ENCODE data around the gene FAM163B. TPM values are rescaled to one million over a fixed set of nuclear protein-coding genes. Genes with fewer than 3 reads are reported as not detected.

The FAM163B gene
- total RNA-seq, 1 experiment from 2014 or later: not detected

GRCh38 chr9:133641861-133642595 lies 32.8 kb upstream of the FAM163B start:
- Histone ChIP-seq H3K36me3 (no peaks in the 10 kb centered on the region), H3K9me3 (no peaks in the 10 kb centered on the region), H3K27me3 (no peaks in the 10 kb centered on the region), H3K4me3 (no peak overlapping the region)
- no peak for DNase-seq

GRCh38 chr9:133641396-133641655 lies 32.1 kb upstream of the FAM163B start:
- DNase-seq: no peak
- no peak overlapping the region for H3K4me3 ChIP-seq
- no peaks in the 10 kb centered on the region for H3K27me3 ChIP-seq

GRCh38 chr9:133640580-133641395 lies 31.6 kb upstream of the FAM163B start:
- DNase-seq: no peak
- H3K36me3 ChIP-seq: no peaks in the 10 kb centered on the region
- no peaks in the 10 kb centered on the region for H3K27me3 ChIP-seq
- H3K9me3 ChIP-seq: no peaks in the 10 kb centered on the region
- H3K4me3 ChIP-seq: no peak overlapping the region

More at GRCh38 chr9:133641396-133641655, 32.1 kb upstream of the FAM163B start:
- H3K9me3 ChIP-seq: no peaks in the 10 kb centered on the region
- no peaks in the 10 kb centered on the region for H3K36me3 ChIP-seq

DNA sequence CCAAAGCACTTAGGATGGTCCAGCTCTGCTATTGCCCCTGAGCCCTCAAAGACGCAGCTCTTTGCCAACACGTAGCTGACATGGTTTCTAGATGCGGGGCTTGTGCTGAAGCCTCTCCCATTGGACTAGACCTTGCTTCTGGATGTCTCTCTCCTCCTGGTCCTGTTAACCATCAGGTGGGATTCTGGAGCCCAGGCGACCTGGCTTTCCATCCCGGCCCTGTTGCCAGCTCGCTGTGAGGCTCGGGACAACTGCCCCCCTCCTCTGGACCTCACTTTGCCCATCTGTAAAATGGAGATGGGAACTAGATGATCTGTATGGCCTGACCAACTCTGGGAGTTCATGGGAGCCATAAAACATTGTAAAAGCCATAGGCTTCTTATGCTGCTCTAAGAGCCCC lies 31.0 kb upstream of the FAM163B start:
- no peaks in the 10 kb centered on the region for H3K9me3 ChIP-seq
- DNase-seq: no peak
- no peaks in the 10 kb centered on the region for H3K27me3 ChIP-seq
- H3K4me3 ChIP-seq: no peak overlapping the region
- no peaks in the 10 kb centered on the region for H3K36me3 ChIP-seq

DNA sequence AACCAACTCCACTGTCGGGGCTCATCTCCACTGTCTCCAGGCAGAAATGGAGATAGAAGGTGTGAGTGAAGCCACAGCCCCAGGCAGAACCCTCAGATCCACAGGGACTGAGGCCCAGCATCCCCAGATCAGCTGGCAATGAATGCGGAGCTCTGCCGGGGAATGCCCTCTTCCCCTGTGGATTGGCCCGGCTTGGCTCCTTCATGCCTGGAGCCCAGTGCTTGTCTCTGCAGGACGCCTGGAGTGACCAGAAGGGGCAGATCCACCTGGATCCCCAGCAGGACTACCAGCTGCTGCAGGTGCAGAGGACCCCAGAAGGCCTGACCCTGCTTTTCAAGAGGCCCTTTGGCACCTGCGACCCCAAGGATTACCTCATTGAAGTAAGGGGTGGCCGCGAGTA lies 30.4 kb upstream of the FAM163B start:
- no peak overlapping the region for H3K4me3 ChIP-seq
- no peaks in the 10 kb centered on the region for H3K36me3 ChIP-seq
- H3K27me3 ChIP-seq: no peaks in the 10 kb centered on the region
- no peak for DNase-seq
- no peaks in the 10 kb centered on the region for H3K9me3 ChIP-seq

GRCh38 chr9:133638711-133639110 lies 29.5 kb upstream of the FAM163B start:
- no peaks in the 10 kb centered on the region for H3K36me3 ChIP-seq
- H3K9me3 ChIP-seq: no peaks in the 10 kb centered on the region
- H3K27me3 ChIP-seq: no peaks in the 10 kb centered on the region
- no peak overlapping the region for H3K4me3 ChIP-seq
- no peak for DNase-seq

GRCh38 chr9:133638076-133638475 lies 28.9 kb upstream of the FAM163B start:
- Histone ChIP-seq H3K36me3 (no peaks in the 10 kb centered on the region), H3K4me3 (no peak overlapping the region), H3K9me3 (no peaks in the 10 kb centered on the region), H3K27me3 (no peaks in the 10 kb centered on the region)
- DNase-seq: no peak

GRCh38 chr9:133637451-133638055 lies 28.4 kb upstream of the FAM163B start:
- no peak for DNase-seq
- H3K9me3 ChIP-seq: no peaks in the 10 kb centered on the region
- no peak overlapping the region for H3K4me3 ChIP-seq
- H3K36me3 ChIP-seq: no peaks in the 10 kb centered on the region
- H3K27me3 ChIP-seq: no peaks in the 10 kb centered on the region

GRCh38 chr9:133636902-133637301 lies 27.7 kb upstream of the FAM163B start:
- H3K4me3 ChIP-seq: no peak overlapping the region
- H3K27me3 ChIP-seq: no peaks in the 10 kb centered on the region
- H3K36me3 ChIP-seq: no peaks in the 10 kb centered on the region
- H3K9me3 ChIP-seq: no peaks in the 10 kb centered on the region
- no peak for DNase-seq

DNA sequence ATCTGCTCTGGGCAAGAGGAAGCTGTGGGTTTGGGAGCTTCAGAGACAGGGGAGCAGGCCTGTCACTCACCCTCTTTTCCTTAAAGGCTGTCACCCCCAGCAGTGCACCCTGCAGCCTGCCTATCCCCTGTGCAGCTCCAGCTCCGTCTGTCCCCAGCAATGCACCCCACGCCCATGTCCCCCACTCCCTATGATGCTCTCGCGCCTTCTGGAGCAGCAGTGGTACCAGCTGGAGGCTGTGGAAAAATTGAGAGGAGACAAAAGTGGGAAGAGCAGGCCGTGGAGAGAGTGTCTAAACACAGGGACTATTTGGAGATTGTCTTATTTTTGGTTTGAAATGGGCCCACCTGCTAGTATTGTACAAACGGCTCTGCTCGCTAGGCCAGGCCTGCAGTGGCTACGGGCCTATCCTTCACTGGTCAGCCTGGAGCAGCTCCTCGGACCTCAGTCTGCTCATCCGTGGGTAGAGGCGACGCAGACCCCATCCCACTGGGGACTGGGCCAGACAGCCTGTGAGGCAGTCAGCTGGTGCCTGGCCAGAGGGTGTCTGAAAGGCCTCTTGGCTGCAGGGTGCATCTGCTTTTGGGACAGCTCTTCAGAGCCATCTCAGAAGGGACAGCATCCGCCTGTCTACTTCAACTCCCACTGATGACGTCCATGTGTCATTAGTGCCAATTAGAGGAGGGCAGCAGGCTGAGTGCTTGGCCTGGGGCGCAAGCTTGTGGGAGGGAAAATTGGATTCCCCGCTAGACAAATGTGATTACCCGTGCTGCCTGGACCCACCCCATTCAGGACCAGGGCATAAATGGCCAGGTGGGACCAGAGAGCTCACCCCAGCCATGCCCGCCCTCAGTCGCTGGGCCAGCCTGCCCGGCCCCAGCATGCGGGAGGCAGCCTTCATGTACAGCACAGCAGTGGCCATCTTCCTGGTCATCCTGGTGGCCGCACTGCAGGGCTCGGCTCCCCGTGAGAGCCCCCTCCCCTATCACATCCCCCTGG lies 26.6 kb upstream of the FAM163B start, which contains the start of gene DBH:
Gene DBH (plus strand): TSS at position 831 of the 999 bp plus-strand sequence. CDS start 9 bp downstream, at position 840.
- H3K9me3 ChIP-seq: no peaks in the 10 kb centered on the region
- no peak within 1 kb of the TSS for H3K4me3 ChIP-seq
- no peak for DNase-seq
- no peaks in the 10 kb centered on the region for H3K27me3 ChIP-seq
- no peaks in the 10 kb centered on the region for H3K36me3 ChIP-seq

DNA sequence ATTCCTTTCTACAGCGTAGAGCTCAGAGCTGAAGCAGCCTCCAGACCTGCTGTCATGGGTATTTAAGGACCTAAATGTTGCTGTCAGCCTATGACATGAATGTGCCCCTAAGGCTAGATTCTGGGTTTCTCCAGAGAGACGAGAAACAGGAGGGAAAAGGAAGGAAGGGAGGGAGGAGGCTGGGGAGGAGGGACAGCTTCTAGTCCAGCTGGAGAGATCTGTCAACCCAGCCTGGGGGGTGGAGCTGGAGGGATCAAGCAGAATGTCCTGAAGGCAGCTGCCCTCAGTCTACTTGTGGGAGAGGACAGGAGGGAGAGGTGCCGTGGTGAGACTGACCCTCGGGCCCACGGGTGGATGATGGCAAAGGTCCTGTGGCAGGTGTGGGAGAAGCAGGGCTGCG lies 25.9 kb upstream of the FAM163B start:
- Histone ChIP-seq H3K9me3 (no peaks in the 10 kb centered on the region), H3K27me3 (no peaks in the 10 kb centered on the region), H3K4me3 (no peak overlapping the region), H3K36me3 (no peaks in the 10 kb centered on the region)
- no peak for DNase-seq

DNA sequence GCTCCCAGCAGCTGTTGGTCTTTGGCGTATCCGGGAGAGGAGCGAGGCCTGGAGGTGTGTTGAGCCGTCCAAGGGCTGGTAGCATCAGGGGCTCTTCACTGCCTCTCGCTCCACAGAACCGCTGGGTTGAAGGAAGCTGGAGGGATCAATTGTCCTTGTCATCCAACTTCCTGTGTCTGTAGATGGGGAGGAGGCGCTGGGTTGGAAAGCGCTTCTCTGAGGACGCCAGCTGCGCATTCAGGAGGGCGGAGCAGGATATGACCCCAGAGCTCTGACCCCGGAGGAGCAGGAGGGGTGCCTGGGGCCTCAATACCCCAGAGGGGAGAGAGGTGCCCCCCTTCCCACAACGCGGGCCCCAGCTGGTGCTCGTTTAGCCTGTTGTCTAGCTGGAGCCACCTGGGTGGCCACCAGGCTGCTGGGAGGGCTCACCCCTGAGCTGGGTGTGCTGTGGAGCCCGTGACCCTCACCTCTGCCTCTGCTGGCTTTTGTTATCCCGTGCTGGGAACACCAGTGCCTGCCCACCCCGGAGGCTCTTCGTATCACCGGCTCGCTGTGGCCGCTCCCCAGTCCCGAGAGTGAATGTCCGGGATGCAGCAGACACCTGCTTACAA lies 25.0 kb upstream of the FAM163B start:
- H3K36me3 ChIP-seq: no peaks in the 10 kb centered on the region
- no peak overlapping the region for H3K4me3 ChIP-seq
- H3K27me3 ChIP-seq: no peaks in the 10 kb centered on the region
- no peaks in the 10 kb centered on the region for H3K9me3 ChIP-seq
- DNase-seq: no peak

- no peaks in the 10 kb centered on the region for H3K27me3 ChIP-seq
- no peak for DNase-seq
- H3K36me3 ChIP-seq: no peaks in the 10 kb centered on the region
- H3K4me3 ChIP-seq: no peak overlapping the region
- H3K9me3 ChIP-seq: no peaks in the 10 kb centered on the region
Observed at GRCh38 chr9:133633681-133634080, 24.5 kb upstream of the FAM163B start.

- Histone ChIP-seq H3K9me3 (no peaks in the 10 kb centered on the region), H3K36me3 (no peaks in the 10 kb centered on the region), H3K27me3 (no peaks in the 10 kb centered on the region), H3K4me3 (no peak overlapping the region)
- DNase-seq: no peak
Observed at GRCh38 chr9:133632806-133633680, 23.9 kb upstream of the FAM163B start.

DNA sequence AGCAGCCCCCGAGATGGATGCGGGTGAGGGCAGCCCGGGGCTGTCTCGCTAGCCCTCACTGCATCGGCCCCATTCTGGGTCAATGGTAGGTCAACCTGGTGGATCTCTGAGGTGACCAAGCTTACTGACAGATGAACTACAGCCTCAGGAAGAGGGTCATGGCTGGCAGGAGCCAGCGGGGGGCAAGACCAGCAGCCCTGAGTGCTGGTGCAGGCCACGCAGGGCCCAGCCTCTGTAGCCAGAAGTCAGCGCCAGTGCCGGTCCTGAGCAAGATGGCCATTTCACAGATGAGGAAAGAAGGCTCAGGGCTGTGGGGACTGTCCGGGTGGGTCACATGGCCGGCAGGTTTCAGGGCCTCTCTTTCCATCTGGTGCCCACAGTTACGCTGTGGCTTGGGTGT lies 21.9 kb upstream of the FAM163B start:
- no peak overlapping the region for H3K4me3 ChIP-seq
- no peaks in the 10 kb centered on the region for H3K36me3 ChIP-seq
- no peaks in the 10 kb centered on the region for H3K27me3 ChIP-seq
- H3K9me3 ChIP-seq: no peaks in the 10 kb centered on the region
- DNase-seq: no peak
